DOHH2 (cell line): ENCODE measurements around the gene ARHGAP40.

ENCODE experiments used
- H3F3A ChIP-seq: fragments of 200-600 bp; sonication (generic), shearing (Covaris generic); 2 replicates; pipeline ENCODE4 v1.6.0; 2016; ENCODE audit warnings: antibody characterized with exemption, mild to moderate bottlenecking; ENCODE audit not compliant: control insufficient read depth, insufficient read depth
- H3K27ac ChIP-seq: fragments of 200-600 bp; sonication (generic); 2 replicates; pipeline ENCODE4 v1.5.1; 2014; ENCODE audit warnings: low read depth, mild to moderate bottlenecking, low read length, moderate library complexity
- H3K27me3 ChIP-seq: fragments of 200-600 bp; sonication (generic); 2 replicates; pipeline ENCODE4 v1.6.1; 2014; ENCODE audit warnings: mild to moderate bottlenecking, low read length, mixed read lengths; ENCODE audit not compliant: control insufficient read depth
- H3K36me3 ChIP-seq: fragments of 200-600 bp; sonication (generic); 2 replicates; pipeline ENCODE4 v1.6.1; 2014; ENCODE audit warnings: mild to moderate bottlenecking, low read length, moderate library complexity, mixed read lengths; ENCODE audit not compliant: control insufficient read depth
- H3K4me1 ChIP-seq: fragments of 200-600 bp; sonication (generic); 2 replicates; pipeline ENCODE4 v1.6.1; 2014; ENCODE audit warnings: mild to moderate bottlenecking, low read length, mixed read lengths; ENCODE audit not compliant: control insufficient read depth
- H3K4me2 ChIP-seq: fragments of 200-600 bp; sonication (generic); 2 replicates; pipeline ENCODE4 v1.6.0; 2014; ENCODE audit warnings: mild to moderate bottlenecking, low read length, moderate library complexity
- H3K4me3 ChIP-seq: fragments of 200-600 bp; sonication (generic); 2 replicates; pipeline ENCODE4 v1.5.1; 2014; ENCODE audit warnings: mild to moderate bottlenecking, low read length, mixed read lengths
- H3K79me2 ChIP-seq: fragments of 200-600 bp; sonication (generic); 2 replicates; pipeline ENCODE4 v1.6.1; 2014; ENCODE audit warnings: mild to moderate bottlenecking, low read length, mixed read lengths; ENCODE audit not compliant: control insufficient read depth
- H3K9me2 ChIP-seq: fragments of 200-600 bp; sonication (generic); replicated peaks from 2 replicates; pipeline ENCODE4 v1.6.1; 2014; ENCODE audit warnings: mild to moderate bottlenecking, low read length, mixed read lengths; ENCODE audit not compliant: control insufficient read depth
- H3K9me3 ChIP-seq: fragments of 200-600 bp; sonication (generic); 2 replicates; pipeline ENCODE4 v1.6.1; 2014; ENCODE audit warnings: antibody characterized with exemption, low read length, mixed read lengths; ENCODE audit not compliant: control insufficient read depth, insufficient read depth
- H4K20me1 ChIP-seq: fragments of 200-600 bp; sonication (generic); 2 replicates; pipeline ENCODE4 v1.6.0; 2014; ENCODE audit warnings: low read depth, mild to moderate bottlenecking, antibody characterized with exemption, low read length, moderate library complexity; ENCODE audit not compliant: control insufficient read depth, insufficient read depth
- EZH2phosphoT487 ChIP-seq: fragments of 200-600 bp; sonication (generic); IDR thresholded peaks from 2 replicates; pipeline ENCODE4 v1.6.1; 2017; ENCODE audit warnings: borderline replicate concordance, mild to moderate bottlenecking, antibody characterized with exemption, low read length, moderate library complexity, mixed read lengths
- TF ChIP-seq, protein P1 (sequence below): fragments of 200-600 bp; sonication (generic); IDR thresholded peaks from one replicate; pipeline ENCODE4 v1.5.1; 2014; ENCODE audit warnings: antibody characterized with exemption, mild to moderate bottlenecking, low read depth, low read length; ENCODE audit not compliant: poor library complexity, severe bottlenecking

ARHGAP40 gene

DNA sequence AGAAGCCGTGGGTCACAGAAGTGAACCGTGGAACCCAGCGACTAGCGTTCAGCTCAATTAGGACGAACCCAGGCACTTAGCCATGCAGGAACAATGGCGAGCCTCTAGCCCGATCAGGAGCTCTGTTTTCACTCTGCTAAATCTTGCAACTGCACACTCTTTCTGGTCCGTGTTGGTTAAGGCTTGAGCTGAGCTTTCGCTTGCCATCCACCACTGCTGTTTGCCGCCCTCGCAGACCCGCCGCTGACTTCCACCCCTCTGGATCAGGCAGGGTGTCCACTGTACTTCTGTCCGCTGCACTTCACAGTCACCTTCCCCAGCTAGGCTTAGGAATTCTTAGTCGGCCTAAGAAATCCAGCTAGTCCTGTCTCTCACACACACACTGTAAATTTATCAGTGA lies 96.9 kb downstream of the ARHGAP40 start:
- H3K79me2 ChIP-seq, result no peaks in the 10 kb centered on the region
- H3K9me2 ChIP-seq, result no peaks in the 10 kb centered on the region
- no peak overlapping the region for H3K27ac ChIP-seq
- H3F3A ChIP-seq, result no peaks in the 10 kb centered on the region
- no peaks in the 10 kb centered on the region for H3K36me3 ChIP-seq
- TF ChIP-seq, protein P1, sequence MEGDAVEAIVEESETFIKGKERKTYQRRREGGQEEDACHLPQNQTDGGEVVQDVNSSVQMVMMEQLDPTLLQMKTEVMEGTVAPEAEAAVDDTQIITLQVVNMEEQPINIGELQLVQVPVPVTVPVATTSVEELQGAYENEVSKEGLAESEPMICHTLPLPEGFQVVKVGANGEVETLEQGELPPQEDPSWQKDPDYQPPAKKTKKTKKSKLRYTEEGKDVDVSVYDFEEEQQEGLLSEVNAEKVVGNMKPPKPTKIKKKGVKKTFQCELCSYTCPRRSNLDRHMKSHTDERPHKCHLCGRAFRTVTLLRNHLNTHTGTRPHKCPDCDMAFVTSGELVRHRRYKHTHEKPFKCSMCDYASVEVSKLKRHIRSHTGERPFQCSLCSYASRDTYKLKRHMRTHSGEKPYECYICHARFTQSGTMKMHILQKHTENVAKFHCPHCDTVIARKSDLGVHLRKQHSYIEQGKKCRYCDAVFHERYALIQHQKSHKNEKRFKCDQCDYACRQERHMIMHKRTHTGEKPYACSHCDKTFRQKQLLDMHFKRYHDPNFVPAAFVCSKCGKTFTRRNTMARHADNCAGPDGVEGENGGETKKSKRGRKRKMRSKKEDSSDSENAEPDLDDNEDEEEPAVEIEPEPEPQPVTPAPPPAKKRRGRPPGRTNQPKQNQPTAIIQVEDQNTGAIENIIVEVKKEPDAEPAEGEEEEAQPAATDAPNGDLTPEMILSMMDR, result no peak
- TF ChIP-seq EZH2phosphoT487, result no peak
- H3K4me2 ChIP-seq, result no peak overlapping the region
- H4K20me1 ChIP-seq, result no peaks in the 10 kb centered on the region
- no peaks in the 10 kb centered on the region for H3K9me3 ChIP-seq
- H3K4me1 ChIP-seq, result no peaks in the 10 kb centered on the region
- peaks cover 15% of the 10 kb centered on the region; the same call in 1 of the 2 replicates for H3K27me3 ChIP-seq
- H3K4me3 ChIP-seq, result no peak overlapping the region

DNA sequence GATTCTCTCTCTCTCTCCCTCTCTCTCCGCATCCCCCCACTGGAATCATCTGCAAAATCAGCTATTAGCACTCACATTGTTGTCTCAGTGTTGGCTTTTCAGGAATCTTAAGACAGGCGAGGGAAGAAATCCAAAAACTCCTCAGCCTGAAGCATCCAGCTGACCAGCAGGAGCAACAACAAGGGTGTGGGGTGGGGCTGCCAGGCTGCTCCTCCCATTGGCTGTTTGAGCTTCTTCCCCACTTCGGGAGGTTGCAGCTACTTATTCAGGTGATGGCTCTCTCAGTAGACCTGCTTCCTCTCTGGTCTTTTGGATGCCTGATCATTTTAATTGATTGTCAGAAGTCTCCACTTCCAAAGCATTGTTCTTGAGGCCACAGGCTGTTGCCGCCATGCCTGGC lies 98.5 kb downstream of the ARHGAP40 start:
- Histone ChIP-seq H3K4me2 (no peak overlapping the region), H3K27me3 (peaks cover 21% of the 10 kb centered on the region; the same call in 1 of the 2 replicates), H3K9me2 (no peaks in the 10 kb centered on the region), H3K4me3 (no peak overlapping the region), H3K36me3 (no peaks in the 10 kb centered on the region), H3K4me1 (no peaks in the 10 kb centered on the region), H3K9me3 (no peaks in the 10 kb centered on the region), H3F3A (no peaks in the 10 kb centered on the region), H3K27ac (no peak overlapping the region), H3K79me2 (no peaks in the 10 kb centered on the region), H4K20me1 (no peaks in the 10 kb centered on the region)
- TF ChIP-seq EZH2phosphoT487, result no peak
- TF ChIP-seq, protein P1, result no peak
